B cell (primary cell): ENCODE results near the gene CHCHD3. TPM values are rescaled to one million over a fixed set of nuclear protein-coding genes. Genes with fewer than 3 reads are reported as not detected.

ENCODE experiments used
- ATAC-seq: fragments of 200-7000 bp; cut with Tn5 transposase; one replicate; pipeline ENCODE4 v1.10.0; 2021; ENCODE audit warnings: low read depth, mild to moderate bottlenecking, moderate number of reproducible peaks, moderate library complexity
- CTCF ChIA-PET: fragments of 350-600 bp; sonication (Branson Sonifier 250); formaldehyde crosslinking; loops from one replicate; lab custom pipeline; 2021; ENCODE audit warnings: antibody characterized with exemption, inconsistent platforms; lab: Charles Lee
- POLR2A ChIA-PET: fragments of 350-600 bp; sonication (Branson Sonifier 250); formaldehyde crosslinking; loops from one replicate; lab custom pipeline; 2021; ENCODE audit warnings: antibody characterized with exemption; lab: Charles Lee
- DNase-seq: peaks from one replicate; pipeline ENCODE4 v3.0.0; 2013
- H2AFZ ChIP-seq: 2 replicates; pipeline ENCODE4 v1.6.1; 2012; ENCODE audit warnings: mild to moderate bottlenecking, low read depth, low read length; ENCODE audit not compliant: insufficient read depth, poor library complexity, severe bottlenecking
- H3K27ac ChIP-seq, 2 donors: 1 replicate in 1 of 2; 2 replicates in 1 of 2; pipeline ENCODE4 v1.5.1; 2012 to 2013; ENCODE audit warnings: low read length in 2 of 2, mild to moderate bottlenecking in 2 of 2, moderate library complexity in 1 of 2
- H3K27me3 ChIP-seq, 4 experiments: fragments of 200-600 bp in 1 of 4; sonication (generic) in 1 of 4; replicated peaks in 1 of 4; 1 replicate in 2 of 4; 2 replicates in 2 of 4; pipeline versions ENCODE4 v1.6.1 to v1.7.0; 2013 to 2016; ENCODE audit warnings: low read length in 3 of 4, mild to moderate bottlenecking in 2 of 4, mixed read lengths in 1 of 4, moderate library complexity in 1 of 4; ENCODE audit not compliant: insufficient read depth in 4 of 4, control insufficient read depth in 3 of 4; ENCODE audit errors: control extremely low read depth in 1 of 4
- H3K36me3 ChIP-seq, 2 experiments: replicated peaks in 1 of 2; 1 replicate in 1 of 2; 2 replicates in 1 of 2; pipeline versions ENCODE4 v1.6.1 to v1.7.1; 2013; ENCODE audit warnings: low read length in 1 of 2; ENCODE audit not compliant: insufficient read depth in 2 of 2, control insufficient read depth in 1 of 2; ENCODE audit errors: control extremely low read depth in 1 of 2, extremely low read depth in 1 of 2
- H3K4me1 ChIP-seq, 2 donors: fragments of 200-600 bp in 1 of 2; sonication (generic) in 1 of 2; 1 replicate in 1 of 2; 2 replicates in 1 of 2; pipeline versions ENCODE4 v1.5.1 to v1.6.1; 2013 to 2017; ENCODE audit warnings: low read length in 2 of 2; ENCODE audit not compliant: control insufficient read depth in 2 of 2, insufficient read depth in 2 of 2
- H3K4me2 ChIP-seq: replicated peaks from 2 replicates; pipeline ENCODE3; 2012; ENCODE audit warnings: mild to moderate bottlenecking, low read depth, low read length; ENCODE audit not compliant: poor library complexity, severe bottlenecking
- H3K4me3 ChIP-seq, 5 experiments: fragments of 200-600 bp in 1 of 5; sonication (generic) in 1 of 5; 1 replicate in 3 of 5; 2 replicates in 2 of 5; pipeline versions ENCODE4 v1.5.1 to v1.7.0; 2011 to 2016; ENCODE audit warnings: low read length in 4 of 5, mild to moderate bottlenecking in 4 of 5, low read depth in 2 of 5, control low read depth in 1 of 5, moderate library complexity in 1 of 5; ENCODE audit not compliant: insufficient read depth in 1 of 5; ENCODE audit errors: control extremely low read depth in 1 of 5, extremely low read depth in 1 of 5
- H3K79me2 ChIP-seq: fragments of 200-600 bp; sonication (generic); one replicate; pipeline ENCODE4 v1.6.0; 2016; ENCODE audit warnings: low read length; ENCODE audit not compliant: control insufficient read depth, insufficient read depth
- H3K9ac ChIP-seq: fragments of 200-600 bp; sonication (generic); 2 replicates; pipeline ENCODE4 v1.6.1; 2017; ENCODE audit warnings: mild to moderate bottlenecking, low read length, moderate library complexity
- H3K9me3 ChIP-seq, 3 donors: one replicate each; pipeline versions ENCODE4 v1.6.1 to v1.7.1; 2013; ENCODE audit warnings: low read length in 2 of 3; ENCODE audit not compliant: control insufficient read depth in 2 of 3, insufficient read depth in 1 of 3; ENCODE audit errors: control extremely low read depth in 1 of 3
- H4K20me1 ChIP-seq: 2 replicates; pipeline ENCODE4 v1.6.0; 2012; ENCODE audit warnings: mild to moderate bottlenecking, low read length; ENCODE audit not compliant: insufficient read depth, control insufficient read depth, poor library complexity, severe bottlenecking
- H3K27ac Mint-ChIP-seq: one replicate; pipeline ENCODE4 v1.8.0; 2021; ENCODE audit warnings: mixed read lengths
- H3K27me3 Mint-ChIP-seq: one replicate; pipeline ENCODE4 v1.8.0; 2021; ENCODE audit warnings: mixed read lengths
- H3K4me1 Mint-ChIP-seq: one replicate; pipeline ENCODE4 v1.8.0; 2021; ENCODE audit warnings: mixed read lengths
- H3K4me3 Mint-ChIP-seq: one replicate; pipeline ENCODE4 v1.8.0; 2021; ENCODE audit warnings: mixed read lengths
- H3K9me3 Mint-ChIP-seq: one replicate; pipeline ENCODE4 v1.8.0; 2022; ENCODE audit warnings: mixed read lengths; ENCODE audit not compliant: insufficient read depth
- CTCF ChIP-seq: fragments of 200-600 bp; IDR thresholded peaks from one replicate; pipeline ENCODE4 v1.8.0; 2022; ENCODE audit warnings: antibody characterized with exemption, mild to moderate bottlenecking
- EZH2 ChIP-seq: IDR thresholded peaks from 2 replicates; pipeline ENCODE4 v1.6.1; 2012; ENCODE audit warnings: borderline replicate concordance, low read depth, mild to moderate bottlenecking, moderate library complexity, low read length; ENCODE audit not compliant: insufficient read depth, poor library complexity, severe bottlenecking
- WGBS: methylation state at CpG from one replicate; pipeline ENCODE4 v1.1.5; 2013; ENCODE audit warnings: missing lambda C conversion rate; ENCODE audit not compliant: insufficient coverage; 5-methylcytosine and 5-hydroxymethylcytosine counted together
- intact Hi-C: fragments of 100-400 bp; cut with micrococcal nuclease; formaldehyde crosslinking; loops from one replicate; pipeline ENCODE4 v1.10.0; 2022
- polyA plus RNA-seq: library from polyadenylated mRNA; depleted of rRNA; stranded (reverse); fragments of >200 nt; gene quantifications from 2 replicates; pipeline ENCODE4 v1.2.3, GENCODE V29; 2012
- total RNA-seq, 2 donors: library from RNA; stranded (reverse); fragments of 120-200 nt in 1 of 2; gene quantifications; 1 replicate in 1 of 2; 2 replicates in 1 of 2; pipeline versions ENCODE4 v1.2.3 to v1.2.4, GENCODE V29; 2013 to 2022

Gene CHCHD3
- total and polyA plus RNA-seq, 2 donors (not counting 1 experiment from before 2014, with no cell fraction given): 20.1 to 38.4 TPM

- DNase-seq (no peak), ATAC-seq (no peak)
- H3K79me2 ChIP-seq: no peaks in the 10 kb centered on the region
- H3K4me1 Mint-ChIP-seq: peaks cover 11% of the 10 kb centered on the region
- WGBS: 55% methylated on average over 2 of the region's 2 CpGs
- no peaks in the 10 kb centered on the region for H4K20me1 ChIP-seq
- TF ChIP-seq EZH2 (no peak), CTCF (no peak)
- H3K36me3 ChIP-seq: no peaks in the 10 kb centered on the region
- H3K9me3 ChIP-seq: peaks cover 0 to 3% (median 0%) of the 10 kb centered on the region in 3 donors
- peaks cover 0 to 4% (median 1%) of the 10 kb centered on the region in 4 experiments for H3K27me3 ChIP-seq
- H3K4me1 ChIP-seq: peaks cover 0 to 6% of the 10 kb centered on the region in 2 donors
- H2AFZ ChIP-seq: no peak overlapping the region
- no peak overlapping the region for H3K27ac Mint-ChIP-seq
- intact Hi-C loops: no loop called here
- ChIA-PET POLR2A (no interaction called here), CTCF (no interaction called here)
- no peak overlapping the region for H3K9ac ChIP-seq
- no peaks in the 10 kb centered on the region for H3K9me3 Mint-ChIP-seq
- H3K27ac ChIP-seq: no peak overlapping the region
- H3K27me3 Mint-ChIP-seq: peaks cover 15% of the 10 kb centered on the region
- H3K4me3 Mint-ChIP-seq: no peak overlapping the region
- no peak overlapping the region for H3K4me3 ChIP-seq
- H3K4me2 ChIP-seq: no peak overlapping the region
Observed at GRCh38 chr7:132779164-132779563, 302.7 kb downstream of the CHCHD3 start.

GRCh38 chr7:132778761-132779160 lies 303.1 kb downstream of the CHCHD3 start:
- Mint-ChIP-seq H3K9me3 (no peaks in the 10 kb centered on the region), H3K4me3 (no peak overlapping the region), H3K4me1 (peaks cover 11% of the 10 kb centered on the region), H3K27ac (no peak overlapping the region), H3K27me3 (peaks cover 15% of the 10 kb centered on the region)
- TF ChIP-seq EZH2 (no peak), CTCF (no peak)
- Histone ChIP-seq H3K27me3 (peaks cover 0 to 4% (median 1%) of the 10 kb centered on the region in 4 experiments), H2AFZ (no peak overlapping the region), H3K27ac (no peak overlapping the region), H3K4me3 (no peak overlapping the region), H3K9me3 (peaks cover 0 to 3% (median 0%) of the 10 kb centered on the region in 3 donors), H3K4me2 (no peak overlapping the region), H3K9ac (no peak overlapping the region), H3K4me1 (peaks cover 0 to 6% of the 10 kb centered on the region in 2 donors), H3K79me2 (no peaks in the 10 kb centered on the region), H4K20me1 (no peaks in the 10 kb centered on the region), H3K36me3 (no peaks in the 10 kb centered on the region)
- ATAC-seq (no peak), DNase-seq (no peak)
- CTCF ChIA-PET: no interaction called here
- intact Hi-C loops: no loop called here
- 80% methylated on average over 4 of the region's 4 CpGs for WGBS
- POLR2A ChIA-PET: no interaction called here
